Esophagus muscularis mucosa (tissue), 4 donors: ENCODE measurements around the gene ANO3. TPM values are rescaled to one million over a fixed set of nuclear protein-coding genes. Genes with fewer than 3 reads are reported as not detected.

ENCODE experiments used
- DNase-seq: peaks from one replicate; pipeline ENCODE4 v3.0.0-alpha.2; 2017; ENCODE audit errors: extremely low spot score
- H3K27ac ChIP-seq, 4 donors: fragments of 200-600 bp; sonication (generic); replicated peaks in 1 of 4; 1 replicate in 3 of 4; 2 replicates in 1 of 4; pipeline ENCODE4 v1.5.1; 2016 to 2019; ENCODE audit warnings: mild to moderate bottlenecking in 1 of 4
- H3K27me3 ChIP-seq, 4 donors: fragments of 200-600 bp; sonication (generic); one replicate each; pipeline versions ENCODE4 v1.5.1 to v1.6.0; 2016 to 2019
- H3K36me3 ChIP-seq, 4 donors: fragments of 200-600 bp; sonication (generic); one replicate each; pipeline ENCODE4 v1.5.1; 2016 to 2019
- H3K4me1 ChIP-seq, 4 donors: fragments of 200-600 bp; sonication (generic); one replicate each; pipeline ENCODE4 v1.5.1; 2016 to 2019
- H3K4me3 ChIP-seq, 4 donors: fragments of 200-600 bp; sonication (generic); 1 replicate in 2 of 4; 2 replicates in 2 of 4; pipeline ENCODE4 v1.5.1; 2016 to 2019; ENCODE audit warnings: mild to moderate bottlenecking in 4 of 4, moderate library complexity in 1 of 4
- H3K9me3 ChIP-seq, 4 donors: fragments of 200-600 bp; sonication (generic); 1 replicate in 3 of 4; 2 replicates in 1 of 4; pipeline ENCODE4 v1.5.1; 2016 to 2019
- EP300 ChIP-seq: sonication (generic); formaldehyde crosslinking; IDR thresholded peaks from one replicate; pipeline ENCODE4 v1.6.1; 2017; ENCODE audit warnings: antibody characterized with exemption
- POLR2A ChIP-seq: fragments of 450-650 bp; IDR thresholded peaks from one replicate; pipeline ENCODE4 v1.6.1; 2017; ENCODE audit warnings: antibody characterized with exemption, moderate library complexity, mild to moderate bottlenecking, low read depth
- POLR2AphosphoS5 ChIP-seq, 2 donors: sonication (generic); formaldehyde crosslinking; IDR thresholded peaks; one replicate each; pipeline ENCODE4 v1.6.1; 2017; ENCODE audit warnings: antibody characterized with exemption in 2 of 2
- WGBS: methylation state at CpG from one replicate; pipeline ENCODE4 v1.1.5; 2018; 5-methylcytosine and 5-hydroxymethylcytosine counted together
- intact Hi-C: fragments of 100-400 bp; cut with DNase I; formaldehyde crosslinking; loops from one replicate; pipeline ENCODE4 v1.15.1; 2023
- total RNA-seq, 4 donors: library from RNA; depleted of rRNA; stranded (reverse); fragments of >200 nt; gene quantifications; one replicate each; pipeline versions ENCODE4 v1.1.0 to v1.2.1, GENCODE V29; 2016
- TF ChIP-seq, protein P1 (sequence below), 3 experiments: fragments of 200-600 bp in 2 of 3; fragments of 450-650 bp in 1 of 3; sonication (generic) in 2 of 3; IDR thresholded peaks; one replicate each; pipeline ENCODE4 v1.5.1; 2017 to 2019; ENCODE audit warnings: antibody characterized with exemption in 3 of 3, mild to moderate bottlenecking in 2 of 3, moderate library complexity in 1 of 3

ANO3 gene
- total RNA-seq, 4 donors from 2014 or later = 0.17 TPM; not detected in 3

GRCh38 chr11:26537341-26537740, 205.4 kb downstream of the ANO3 start:
- no peak overlapping the region for H3K4me3 ChIP-seq
- intact Hi-C loops = no loop called here
- no peak for DNase-seq
- H3K27me3 ChIP-seq = no peaks in the 10 kb centered on the region
- H3K27ac ChIP-seq = no peak overlapping the region
- no peaks in the 10 kb centered on the region for H3K4me1 ChIP-seq
- TF ChIP-seq POLR2AphosphoS5 (IDR thresholded peaks at IDR 0.05) (no peak), POLR2A (no peak), EP300 (no peak)
- TF ChIP-seq, protein P1, sequence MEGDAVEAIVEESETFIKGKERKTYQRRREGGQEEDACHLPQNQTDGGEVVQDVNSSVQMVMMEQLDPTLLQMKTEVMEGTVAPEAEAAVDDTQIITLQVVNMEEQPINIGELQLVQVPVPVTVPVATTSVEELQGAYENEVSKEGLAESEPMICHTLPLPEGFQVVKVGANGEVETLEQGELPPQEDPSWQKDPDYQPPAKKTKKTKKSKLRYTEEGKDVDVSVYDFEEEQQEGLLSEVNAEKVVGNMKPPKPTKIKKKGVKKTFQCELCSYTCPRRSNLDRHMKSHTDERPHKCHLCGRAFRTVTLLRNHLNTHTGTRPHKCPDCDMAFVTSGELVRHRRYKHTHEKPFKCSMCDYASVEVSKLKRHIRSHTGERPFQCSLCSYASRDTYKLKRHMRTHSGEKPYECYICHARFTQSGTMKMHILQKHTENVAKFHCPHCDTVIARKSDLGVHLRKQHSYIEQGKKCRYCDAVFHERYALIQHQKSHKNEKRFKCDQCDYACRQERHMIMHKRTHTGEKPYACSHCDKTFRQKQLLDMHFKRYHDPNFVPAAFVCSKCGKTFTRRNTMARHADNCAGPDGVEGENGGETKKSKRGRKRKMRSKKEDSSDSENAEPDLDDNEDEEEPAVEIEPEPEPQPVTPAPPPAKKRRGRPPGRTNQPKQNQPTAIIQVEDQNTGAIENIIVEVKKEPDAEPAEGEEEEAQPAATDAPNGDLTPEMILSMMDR (IDR thresholded peaks at IDR 0.05) = no peak
- H3K9me3 ChIP-seq = no peaks in the 10 kb centered on the region
- no peaks in the 10 kb centered on the region for H3K36me3 ChIP-seq
- WGBS = 90% methylated on average over 4 of the region's 4 CpGs

DNA sequence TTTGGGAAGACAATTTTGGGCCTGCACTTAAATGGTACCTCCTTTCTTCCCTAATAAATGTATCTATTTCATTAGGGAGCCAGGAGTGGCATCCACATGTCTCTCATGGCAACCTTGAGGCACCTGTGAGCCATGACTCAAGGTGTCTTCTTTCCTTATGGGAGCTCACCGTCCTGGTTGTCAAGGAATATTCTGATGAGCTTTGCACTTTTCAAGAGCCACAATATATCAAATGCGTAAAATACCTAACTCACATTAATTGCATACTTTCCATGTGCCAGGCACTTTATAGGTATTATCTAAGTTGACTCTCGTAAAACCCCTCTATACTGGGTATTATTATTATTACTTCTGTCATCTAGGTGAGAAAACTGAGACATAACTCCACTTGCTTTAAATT, 207.6 kb downstream of the ANO3 start:
- H3K4me3 ChIP-seq = no peak overlapping the region

GRCh38 chr11:26541870-26542269, 209.9 kb downstream of the ANO3 start:
- WGBS = 90% methylated on average over 2 of the region's 2 CpGs
- no peaks in the 10 kb centered on the region for H3K4me1 ChIP-seq
- no peak overlapping the region for H3K27ac ChIP-seq
- intact Hi-C loops = no loop called here
- no peaks in the 10 kb centered on the region for H3K9me3 ChIP-seq
- no peaks in the 10 kb centered on the region for H3K27me3 ChIP-seq
- TF ChIP-seq EP300 (no peak), POLR2A (no peak), POLR2AphosphoS5 (IDR thresholded peaks at IDR 0.05) (no peak)
- TF ChIP-seq, protein P1 (IDR thresholded peaks at IDR 0.05) = no peak
- no peak overlapping the region for H3K4me3 ChIP-seq
- DNase-seq = no peak
- H3K36me3 ChIP-seq = no peaks in the 10 kb centered on the region

More for the DNA sequence above, 207.6 kb downstream of the ANO3 start:
- 94% methylated on average over 3 of the region's 3 CpGs for WGBS
- no peak overlapping the region for H3K27ac ChIP-seq
- DNase-seq = no peak
- no peaks in the 10 kb centered on the region for H3K36me3 ChIP-seq
- TF ChIP-seq, protein P1 (IDR thresholded peaks at IDR 0.05) = no peak
- no peak for TF ChIP-seq POLR2AphosphoS5 (IDR thresholded peaks at IDR 0.05)
- no peak for TF ChIP-seq POLR2A
- no peak for TF ChIP-seq EP300
- H3K27me3 ChIP-seq = no peaks in the 10 kb centered on the region
- intact Hi-C loops = no loop called here
- H3K4me1 ChIP-seq = no peaks in the 10 kb centered on the region
- H3K9me3 ChIP-seq = no peaks in the 10 kb centered on the region

DNA sequence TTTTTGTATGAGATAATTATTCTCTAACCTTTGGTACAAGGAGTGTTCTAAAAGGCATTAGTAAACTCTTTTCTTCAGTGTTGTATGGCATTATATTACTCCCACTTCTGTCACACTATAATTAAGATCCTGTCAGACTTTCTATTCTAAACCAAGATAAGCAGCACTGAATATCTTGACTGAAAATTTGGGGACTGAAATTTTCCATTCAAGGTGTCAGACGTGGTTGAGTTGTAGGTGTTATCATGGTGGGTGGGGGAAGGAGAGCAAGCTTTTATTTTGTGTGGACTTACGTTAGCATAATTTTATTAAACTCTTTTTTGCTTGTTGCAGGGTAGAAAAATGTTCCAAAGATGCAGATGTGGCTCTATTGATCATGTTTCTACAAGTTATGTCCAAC, 217.2 kb downstream of the ANO3 start:
- Histone ChIP-seq H3K4me3 (no peak overlapping the region), H3K9me3 (no peaks in the 10 kb centered on the region), H3K27ac (no peak overlapping the region), H3K4me1 (no peaks in the 10 kb centered on the region), H3K36me3 (no peaks in the 10 kb centered on the region), H3K27me3 (no peaks in the 10 kb centered on the region)
- 45% methylated on average over 2 of the region's 2 CpGs for WGBS
- intact Hi-C loops = no loop called here
- TF ChIP-seq, protein P1 (IDR thresholded peaks at IDR 0.05) = no peak
- no peak for TF ChIP-seq EP300
- no peak for TF ChIP-seq POLR2A
- no peak for TF ChIP-seq POLR2AphosphoS5 (IDR thresholded peaks at IDR 0.05)
- DNase-seq = no peak

- H3K27me3 ChIP-seq = no peaks in the 10 kb centered on the region
- 95% methylated on average over 1 of the region's 1 CpG for WGBS
- H3K27ac ChIP-seq = no peak overlapping the region
Measured at GRCh38 chr11:26550022-26550421, 218.1 kb downstream of the ANO3 start.

More at GRCh38 chr11:26550022-26550421, 218.1 kb downstream of the ANO3 start:
- H3K36me3 ChIP-seq = no peaks in the 10 kb centered on the region
- H3K4me1 ChIP-seq = no peaks in the 10 kb centered on the region
- TF ChIP-seq, protein P1 (IDR thresholded peaks at IDR 0.05) = no peak
- no peak for TF ChIP-seq POLR2A
- no peak for TF ChIP-seq EP300
- TF ChIP-seq POLR2AphosphoS5 (IDR thresholded peaks at IDR 0.05) = no peak
- DNase-seq = no peak
- H3K9me3 ChIP-seq = no peaks in the 10 kb centered on the region
- intact Hi-C loops = no loop called here
- no peak overlapping the region for H3K4me3 ChIP-seq
